RWPE2 (cell line): ENCODE measurements around the gene MACROD2.
A peak's percentile ranks its signal among the peaks of the same experiment; 100 is the strongest.

Experiments used
- ATAC-seq: fragments of 200-7000 bp; cut with Tn5 transposase; 3 replicates; pipeline ENCODE4 v1.9.1; 2021; ENCODE audit warnings: low read depth
- DNase-seq: peaks from one replicate; pipeline ENCODE4 v3.0.0-alpha.2; 2020; ENCODE audit warnings: low spot score
- H3K27ac ChIP-seq: fragments of 450-650 bp; 2 replicates; pipeline ENCODE4 v1.5.1; 2017; ENCODE audit warnings: mild to moderate bottlenecking; ENCODE audit not compliant: poor library complexity, severe bottlenecking
- H3K27me3 ChIP-seq: fragments of 250-450 bp; sonication (Bioruptor Pico); 2 replicates; pipeline ENCODE4 v1.5.1; 2021; ENCODE audit warnings: mild to moderate bottlenecking, moderate library complexity; ENCODE audit not compliant: insufficient read depth, poor library complexity, severe bottlenecking
- H3K36me3 ChIP-seq: fragments of 250-450 bp; sonication (Bioruptor Pico); 2 replicates; pipeline ENCODE4 v1.5.1; 2020; ENCODE audit warnings: low read depth, mild to moderate bottlenecking, moderate library complexity
- H3K4me1 ChIP-seq: fragments of 250-450 bp; sonication (Bioruptor Pico); 2 replicates; pipeline ENCODE4 v1.5.1; 2021; ENCODE audit warnings: mild to moderate bottlenecking, moderate library complexity; ENCODE audit not compliant: insufficient read depth, poor library complexity, severe bottlenecking
- H3K4me3 ChIP-seq: fragments of 250-450 bp; sonication (Bioruptor Pico); 2 replicates; pipeline ENCODE4 v1.5.1; 2021; ENCODE audit warnings: mild to moderate bottlenecking, moderate library complexity; ENCODE audit not compliant: severe bottlenecking
- H3K9me3 ChIP-seq: fragments of 250-450 bp; sonication (Bioruptor Pico); 2 replicates; pipeline ENCODE4 v1.5.1; 2021; ENCODE audit warnings: mild to moderate bottlenecking, moderate library complexity; ENCODE audit not compliant: severe bottlenecking
- TF ChIP-seq, protein P1 (sequence below): fragments of 450-650 bp; IDR thresholded peaks from one replicate; pipeline ENCODE4 v1.5.1; 2017; ENCODE audit warnings: mild to moderate bottlenecking, moderate library complexity; ENCODE audit not compliant: poor library complexity, severe bottlenecking

MACROD2 gene

DNA sequence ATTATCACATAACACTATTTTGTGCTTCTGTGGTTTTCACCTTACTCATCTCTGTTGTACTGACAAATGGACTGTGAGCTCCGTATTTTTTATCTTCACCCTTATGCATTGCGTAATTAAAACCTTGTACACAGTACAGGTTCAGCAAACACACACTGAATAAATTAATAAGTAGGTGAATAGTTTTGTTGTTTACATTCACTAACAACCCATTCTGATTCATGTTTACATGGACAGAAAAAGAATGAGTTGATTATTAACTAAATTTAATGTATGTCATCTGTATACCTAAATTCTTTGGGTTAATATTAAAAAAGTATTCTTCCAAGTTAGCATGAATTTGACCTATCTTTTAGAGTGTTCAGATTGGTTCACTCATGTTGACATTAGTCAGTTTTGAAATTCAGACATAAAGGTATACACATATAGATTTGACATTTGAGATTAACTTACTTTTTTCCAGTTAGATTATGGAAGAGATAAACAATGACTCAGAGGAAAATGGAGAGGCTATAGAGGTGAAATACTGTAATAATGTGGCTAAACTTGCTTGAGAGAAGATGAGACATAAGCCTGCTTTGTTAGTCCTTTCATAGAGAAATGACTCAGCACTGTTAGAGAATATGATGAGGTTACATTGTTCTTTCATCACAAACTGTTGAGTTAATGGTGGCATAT is 883.8 kb downstream of the MACROD2 start:
- ATAC-seq (peak; percentile 95), DNase-seq (no peak)
- TF ChIP-seq, protein P1, sequence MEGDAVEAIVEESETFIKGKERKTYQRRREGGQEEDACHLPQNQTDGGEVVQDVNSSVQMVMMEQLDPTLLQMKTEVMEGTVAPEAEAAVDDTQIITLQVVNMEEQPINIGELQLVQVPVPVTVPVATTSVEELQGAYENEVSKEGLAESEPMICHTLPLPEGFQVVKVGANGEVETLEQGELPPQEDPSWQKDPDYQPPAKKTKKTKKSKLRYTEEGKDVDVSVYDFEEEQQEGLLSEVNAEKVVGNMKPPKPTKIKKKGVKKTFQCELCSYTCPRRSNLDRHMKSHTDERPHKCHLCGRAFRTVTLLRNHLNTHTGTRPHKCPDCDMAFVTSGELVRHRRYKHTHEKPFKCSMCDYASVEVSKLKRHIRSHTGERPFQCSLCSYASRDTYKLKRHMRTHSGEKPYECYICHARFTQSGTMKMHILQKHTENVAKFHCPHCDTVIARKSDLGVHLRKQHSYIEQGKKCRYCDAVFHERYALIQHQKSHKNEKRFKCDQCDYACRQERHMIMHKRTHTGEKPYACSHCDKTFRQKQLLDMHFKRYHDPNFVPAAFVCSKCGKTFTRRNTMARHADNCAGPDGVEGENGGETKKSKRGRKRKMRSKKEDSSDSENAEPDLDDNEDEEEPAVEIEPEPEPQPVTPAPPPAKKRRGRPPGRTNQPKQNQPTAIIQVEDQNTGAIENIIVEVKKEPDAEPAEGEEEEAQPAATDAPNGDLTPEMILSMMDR, result no peak
- Histone ChIP-seq H3K9me3 (no peaks in the 10 kb centered on the region), H3K36me3 (no peaks in the 10 kb centered on the region), H3K4me1 (peaks cover 24% of the 10 kb centered on the region), H3K27ac (peak overlapping the region; percentile 75), H3K27me3 (no peaks in the 10 kb centered on the region), H3K4me3 (no peak overlapping the region)

DNA sequence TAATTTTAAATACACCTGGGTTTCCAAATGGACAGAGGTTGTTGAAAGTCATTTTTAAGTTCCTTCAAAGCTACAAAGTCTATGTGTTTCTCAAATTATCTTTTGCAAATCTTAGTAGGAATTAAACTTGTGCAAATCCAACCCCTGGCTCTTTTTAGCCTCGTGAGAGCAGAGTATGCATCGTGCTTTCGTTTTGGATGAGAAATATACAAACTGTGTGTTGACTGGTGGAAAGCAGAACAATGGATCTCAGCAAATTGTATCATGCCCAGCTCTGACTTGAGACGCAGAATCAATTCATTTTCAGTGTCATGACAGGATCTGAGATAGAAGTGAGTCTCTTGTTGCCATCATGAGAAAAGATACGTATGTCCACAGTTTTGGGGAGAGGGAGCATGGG is 884.5 kb downstream of the MACROD2 start:
- DNase-seq (no peak), ATAC-seq (no peak)
- H3K36me3 ChIP-seq, result no peaks in the 10 kb centered on the region
- no peaks in the 10 kb centered on the region for H3K9me3 ChIP-seq
- peak overlapping the region; percentile 75 for H3K27ac ChIP-seq
- no peaks in the 10 kb centered on the region for H3K27me3 ChIP-seq
- H3K4me3 ChIP-seq, result no peak overlapping the region
- H3K4me1 ChIP-seq, result peaks cover 24% of the 10 kb centered on the region
- TF ChIP-seq, protein P1, result no peak

DNA sequence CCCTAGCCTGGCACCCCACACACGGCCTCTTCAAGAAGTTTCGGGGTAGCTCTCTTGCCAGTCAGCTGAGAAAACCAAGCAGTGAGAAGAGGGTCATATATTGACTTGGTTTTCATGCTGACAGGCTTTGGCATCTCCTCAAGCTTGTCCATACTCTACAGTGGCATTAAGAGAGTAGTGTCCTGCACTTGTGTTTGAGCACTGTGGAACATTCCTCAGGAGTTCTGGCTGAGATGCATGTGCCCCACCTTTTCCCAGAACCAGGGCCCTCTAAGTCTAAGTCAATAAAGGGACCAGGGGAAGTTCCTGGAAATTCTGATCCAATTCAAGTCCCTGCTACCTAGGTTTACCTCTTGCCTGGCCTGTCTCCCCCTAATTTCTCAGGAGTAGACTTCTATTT is 886.2 kb downstream of the MACROD2 start:
- H3K36me3 ChIP-seq, result no peaks in the 10 kb centered on the region
- no peak overlapping the region for H3K4me3 ChIP-seq
- no peaks in the 10 kb centered on the region for H3K27me3 ChIP-seq
- H3K9me3 ChIP-seq, result no peaks in the 10 kb centered on the region
- ATAC-seq, result no peak
- H3K4me1 ChIP-seq, result peaks cover 24% of the 10 kb centered on the region
- TF ChIP-seq, protein P1, result no peak
- no peak for DNase-seq
- H3K27ac ChIP-seq, result no peak overlapping the region

- H3K36me3 ChIP-seq, result no peaks in the 10 kb centered on the region
- no peaks in the 10 kb centered on the region for H3K27me3 ChIP-seq
- DNase-seq, result no peak
- no peaks in the 10 kb centered on the region for H3K9me3 ChIP-seq
- peaks cover 24% of the 10 kb centered on the region for H3K4me1 ChIP-seq
- no peak for ATAC-seq
- TF ChIP-seq, protein P1, result no peak
- no peak overlapping the region for H3K4me3 ChIP-seq
- no peak overlapping the region for H3K27ac ChIP-seq
Observed at GRCh38 chr20:14882157-14882556, 886.8 kb downstream of the MACROD2 start.

DNA sequence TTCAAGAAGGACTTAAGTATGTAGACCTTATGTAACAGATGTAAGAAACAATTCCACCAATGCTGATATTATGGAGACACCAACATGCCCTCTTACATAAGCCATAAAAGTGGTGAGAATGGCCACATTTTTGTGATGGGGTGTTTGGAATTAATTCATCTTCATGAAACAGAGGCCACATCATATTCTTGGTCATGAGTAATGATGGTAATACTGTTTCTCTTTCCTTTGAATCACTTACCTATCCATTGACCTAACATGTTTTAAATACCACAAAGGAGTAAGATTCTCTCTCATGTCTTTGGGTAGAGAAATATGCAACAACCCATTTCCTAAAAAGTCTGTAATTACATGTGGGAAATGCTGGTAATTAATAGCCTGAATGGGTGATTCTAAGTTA is 887.5 kb downstream of the MACROD2 start:
- no peak for ATAC-seq
- H3K9me3 ChIP-seq, result no peaks in the 10 kb centered on the region
- no peak overlapping the region for H3K4me3 ChIP-seq
- TF ChIP-seq, protein P1, result no peak
- no peaks in the 10 kb centered on the region for H3K27me3 ChIP-seq
- no peak for DNase-seq
- H3K4me1 ChIP-seq, result peaks cover 24% of the 10 kb centered on the region
- no peaks in the 10 kb centered on the region for H3K36me3 ChIP-seq
- no peak overlapping the region for H3K27ac ChIP-seq
